Activated CD4-positive, alpha-beta T cell treated with anti-CD3 and anti-CD28 coated beads, Interleukin-2, amount 50 U/mL, for 1 hour (primary cell): ENCODE data around the gene ADAT3.
"Not testable (repeated sequence)": the region's sequence is repeated elsewhere in the genome, so short reads cannot be mapped to it uniquely, and the experiment has no call there.

Source experiments
- DNase-seq: peaks from one replicate; pipeline ENCODE4 v3.0.0-alpha.2; 2020

ADAT3 gene

GRCh38 chr19:1867349-1867724 is 37.9 kb upstream of the ADAT3 start:
- no peak for DNase-seq

DNA sequence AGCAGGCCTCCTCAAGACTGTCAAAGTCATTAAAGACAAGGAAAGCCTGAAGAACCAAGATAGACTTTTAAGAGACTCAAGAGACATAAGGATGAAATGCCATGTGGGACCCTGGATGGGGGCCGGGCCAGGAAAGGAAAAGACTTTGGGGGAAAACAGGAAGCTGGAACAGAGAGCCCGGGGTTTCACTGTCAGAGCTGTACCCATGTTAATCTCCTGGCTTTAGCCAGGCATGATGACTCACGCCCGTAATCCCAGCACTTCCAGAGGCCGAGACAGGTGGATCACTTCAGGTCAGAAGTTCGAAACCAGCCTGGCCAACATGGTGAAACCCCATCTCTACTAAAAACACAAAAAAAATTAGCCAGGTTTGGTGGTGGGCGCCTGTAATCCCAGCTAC is 36.2 kb upstream of the ADAT3 start:
- DNase-seq, result no peak

- DNase-seq, result no peak
Measured at GRCh38 chr19:1871140-1871597, 34.0 kb upstream of the ADAT3 start.

DNA sequence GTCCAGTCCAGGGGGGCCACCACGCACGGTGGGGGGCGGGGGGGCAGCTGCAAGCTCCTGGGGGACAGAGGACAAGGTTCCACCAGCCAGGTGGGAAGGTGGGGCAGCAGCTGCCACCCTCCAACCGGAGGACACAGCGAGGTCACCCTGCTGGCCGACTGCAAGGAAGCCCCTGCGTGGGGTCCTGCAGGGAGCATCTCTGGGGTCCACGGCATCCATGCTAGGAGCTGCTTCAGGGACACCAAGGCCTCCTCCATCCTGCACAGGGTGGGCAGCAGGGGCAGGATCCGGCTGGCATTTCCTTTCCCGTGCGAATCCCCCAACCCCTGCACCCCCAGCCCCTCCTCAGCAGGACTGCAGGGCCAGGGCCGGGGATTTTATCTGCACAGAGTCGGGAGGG is 33.6 kb upstream of the ADAT3 start:
- no peak for DNase-seq

GRCh38 chr19:1872807-1873523 is 32.2 kb upstream of the ADAT3 start:
- DNase-seq, result no peak

- DNase-seq, result no peak
Measured at GRCh38 chr19:1873524-1874473, 31.4 kb upstream of the ADAT3 start.

DNA sequence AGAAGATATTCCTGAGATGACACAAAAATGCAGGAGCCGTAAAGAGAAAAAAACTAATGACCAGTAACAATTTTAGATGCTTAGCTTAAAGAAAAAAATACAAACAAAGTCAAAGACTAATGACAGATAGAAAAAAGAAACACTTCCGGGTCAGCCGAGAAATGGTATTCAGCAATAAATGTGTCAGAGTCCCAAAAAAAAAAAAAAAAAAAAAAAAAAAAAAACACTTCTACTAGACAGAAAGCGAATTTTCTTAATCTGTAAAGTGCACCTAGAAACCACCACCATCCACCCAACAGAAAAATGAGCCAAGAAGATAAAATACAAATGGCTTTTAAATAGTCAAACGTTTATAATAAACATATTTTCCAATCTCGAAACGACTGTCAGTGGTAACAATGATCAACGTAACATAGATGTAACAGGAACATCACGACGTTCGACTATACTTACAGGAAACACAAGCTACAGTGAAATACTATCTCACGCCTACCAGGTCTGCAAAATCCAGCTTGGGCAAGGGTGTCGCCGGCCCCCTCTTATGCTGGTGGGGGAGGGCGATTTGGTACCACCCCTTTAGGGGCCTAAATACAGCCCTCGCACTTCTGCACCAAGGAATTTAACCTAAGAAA is 30.5 kb upstream of the ADAT3 start:
- DNase-seq, result no peak

GRCh38 chr19:1875265-1875645 is 29.9 kb upstream of the ADAT3 start:
- DNase-seq, result not testable (repeated sequence)

GRCh38 chr19:1875646-1876495 is 29.3 kb upstream of the ADAT3 start:
- DNase-seq, result peak; percentile 82

- DNase-seq, result not testable (repeated sequence)
Measured at GRCh38 chr19:1876496-1877279, 28.5 kb upstream of the ADAT3 start.

DNA sequence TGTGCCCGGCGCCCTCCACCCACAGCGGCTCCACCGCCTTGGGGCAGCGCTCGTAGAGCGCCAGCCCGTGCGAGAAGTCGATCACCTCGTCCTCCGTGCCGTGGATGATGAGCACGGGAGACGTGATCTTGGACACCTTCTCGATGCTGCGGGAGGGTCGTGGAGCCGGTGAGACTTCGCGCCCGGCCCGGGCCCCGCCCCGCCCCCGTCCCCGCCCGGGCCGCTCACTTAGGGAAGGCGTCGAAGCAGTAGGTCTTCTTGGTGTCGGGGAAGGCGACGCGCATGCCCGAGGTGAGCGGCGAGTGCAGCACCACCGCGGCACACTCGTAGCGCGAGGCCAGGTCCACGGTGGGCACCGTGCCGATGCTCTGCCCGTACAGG is 27.9 kb upstream of the ADAT3 start:
- DNase-seq, result not testable (repeated sequence)

GRCh38 chr19:1878583-1878982 is 26.6 kb upstream of the ADAT3 start:
- not testable (repeated sequence) for DNase-seq

DNA sequence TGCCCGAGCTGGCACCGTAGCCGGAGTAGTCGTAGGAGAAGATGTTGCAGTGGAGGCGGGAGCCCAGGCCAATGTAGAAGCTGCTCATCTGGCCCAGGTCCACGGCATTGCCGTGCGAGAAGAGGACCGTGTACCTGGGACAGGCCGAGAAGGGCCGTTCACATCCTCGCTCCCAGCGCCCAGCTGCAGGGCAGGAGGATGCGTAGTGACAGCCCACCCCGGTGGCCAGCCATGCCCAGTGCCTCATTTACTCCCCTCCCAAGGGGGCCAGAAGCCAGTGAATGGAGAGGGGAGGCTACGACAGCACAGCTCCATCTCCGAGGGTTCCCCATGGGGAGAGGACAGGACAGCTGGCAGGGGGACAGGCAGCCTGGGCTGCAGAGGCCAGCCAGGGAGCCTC is 25.2 kb upstream of the ADAT3 start:
- not testable (repeated sequence) for DNase-seq

DNA sequence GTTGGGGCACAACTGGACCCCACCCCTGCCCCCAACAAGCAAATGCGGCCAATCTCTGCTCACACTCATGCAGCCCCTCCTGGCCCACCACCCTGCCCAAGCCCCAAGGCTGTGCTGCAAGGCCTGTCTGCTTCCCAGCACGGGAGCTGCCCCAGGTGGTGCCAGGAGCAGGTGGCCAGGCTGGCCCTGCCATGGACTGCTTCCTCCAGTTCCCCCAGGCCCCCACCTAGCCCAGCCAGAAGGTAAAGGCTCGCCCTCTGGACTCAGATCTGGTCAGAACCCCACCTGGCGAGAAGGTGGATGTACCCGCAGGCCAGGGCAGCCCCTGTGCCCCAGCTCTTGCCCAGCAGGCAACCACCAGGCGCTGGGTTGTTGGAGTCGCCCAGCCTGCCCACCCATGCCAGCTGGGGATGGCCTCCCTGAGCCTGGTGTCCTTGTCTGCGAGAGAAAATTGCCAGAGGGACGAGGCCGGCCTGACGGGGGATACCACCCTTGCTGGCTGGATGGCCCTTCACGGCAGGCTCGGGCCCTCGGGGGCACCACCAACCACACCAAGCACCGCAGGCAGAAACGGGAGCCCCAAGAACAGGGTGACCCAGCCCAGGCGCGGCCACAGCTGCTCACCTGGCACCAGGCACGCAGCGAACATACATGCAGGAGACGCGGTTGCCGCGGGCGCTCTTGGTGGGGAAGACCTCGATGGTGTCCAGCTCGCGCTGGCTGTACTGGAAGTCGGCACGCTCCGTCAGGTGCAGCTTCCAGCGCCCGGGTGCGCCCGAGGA is 24.4 kb upstream of the ADAT3 start:
- no peak for DNase-seq

GRCh38 chr19:1881393-1882088 is 23.7 kb upstream of the ADAT3 start:
- DNase-seq, result not testable (repeated sequence)

DNA sequence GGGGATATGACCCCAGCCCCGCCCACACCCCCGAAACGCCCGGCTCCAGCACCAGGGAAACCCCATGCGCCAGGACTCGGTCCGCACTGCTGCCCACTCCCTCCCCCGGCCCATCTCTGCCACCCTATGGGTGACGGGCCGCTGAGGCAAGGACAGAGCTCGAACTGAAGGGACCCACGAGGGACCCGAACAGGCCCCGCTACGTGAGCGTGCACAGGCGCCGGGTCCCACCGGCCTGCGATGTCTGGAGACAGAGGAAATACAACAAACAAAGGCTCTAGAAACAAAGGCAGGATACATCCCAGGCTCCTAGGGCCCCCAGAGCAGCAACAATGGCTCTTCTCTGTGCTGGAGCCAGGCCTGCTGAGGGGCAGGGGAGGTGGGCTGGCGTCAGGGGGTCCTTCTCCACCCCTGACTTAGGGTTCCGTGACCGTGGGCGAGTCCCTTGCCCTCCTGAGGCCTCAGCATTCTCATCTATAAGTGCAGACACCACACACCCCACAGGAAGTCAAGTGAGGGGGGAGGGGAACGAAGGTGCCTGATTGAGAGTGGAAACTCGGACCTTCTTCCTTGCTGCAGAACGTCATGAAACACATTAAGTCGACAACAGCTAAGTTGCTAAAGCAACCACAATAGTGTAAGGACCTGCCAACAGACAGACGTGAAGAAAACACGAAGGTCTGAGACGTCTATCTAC is 23.0 kb upstream of the ADAT3 start:
- peak; percentile 80 for DNase-seq

DNA sequence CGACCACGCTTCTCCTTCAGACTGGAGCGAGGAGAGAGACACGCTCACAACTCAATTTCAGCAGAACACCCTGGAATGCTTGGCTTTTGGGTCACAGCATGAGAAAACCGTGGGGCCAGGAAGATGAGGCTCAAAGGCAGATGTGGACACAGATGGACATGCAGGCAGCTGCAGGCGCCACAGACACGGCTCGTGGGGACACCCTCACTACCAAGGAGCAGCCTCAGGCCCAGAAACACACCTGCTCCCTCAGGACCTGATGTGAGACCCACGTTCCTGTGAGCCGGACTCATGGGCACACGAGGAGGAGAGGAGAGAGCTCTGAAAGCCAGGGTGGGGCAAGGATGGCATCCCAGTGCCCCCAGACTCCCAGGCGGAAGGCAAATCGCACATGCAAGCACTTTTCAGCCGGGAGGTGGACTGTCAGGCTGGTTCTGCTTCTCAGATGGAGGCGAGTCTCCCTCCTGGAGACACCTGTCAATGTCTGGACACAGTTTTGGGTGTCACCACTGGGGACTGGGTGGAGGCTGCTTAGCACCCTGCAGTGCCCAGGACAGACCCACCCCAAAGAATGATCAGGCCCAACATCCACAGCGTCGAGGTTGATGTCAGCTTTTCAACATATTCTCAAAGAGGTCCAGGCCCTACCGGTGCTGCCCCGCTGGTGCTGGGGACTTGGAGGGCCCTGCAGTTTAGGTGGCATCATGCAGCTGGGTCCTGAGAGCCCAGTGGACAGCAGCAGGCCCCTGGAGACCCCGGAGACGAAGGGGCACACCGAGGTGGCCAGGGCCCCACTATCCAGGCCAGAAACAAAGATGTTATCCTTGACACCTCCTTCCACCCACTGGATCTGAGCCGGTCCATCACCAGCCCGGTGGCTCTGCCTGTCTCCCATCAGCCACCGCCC is 22.2 kb upstream of the ADAT3 start:
- DNase-seq, result no peak

DNA sequence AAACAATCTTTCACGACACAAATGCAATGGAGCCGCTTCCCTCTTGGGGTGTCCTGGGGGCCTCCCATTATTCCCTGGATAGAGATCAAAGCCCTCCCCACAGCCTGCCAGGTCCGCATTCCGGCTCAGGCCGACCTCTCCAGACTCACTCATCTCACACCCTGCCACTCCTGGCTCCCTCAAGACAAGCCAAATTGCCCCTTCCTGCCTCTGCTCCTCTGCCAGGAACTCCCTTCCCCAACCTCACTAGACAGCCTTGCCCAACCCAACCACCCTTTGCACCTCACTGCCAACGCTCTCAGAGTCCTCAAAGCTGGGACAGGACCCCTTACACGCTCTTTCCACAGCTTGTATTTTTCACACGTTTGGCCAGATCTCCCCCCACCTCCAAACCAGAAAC is 21.4 kb upstream of the ADAT3 start:
- DNase-seq, result no peak
